ENCODE measurements around the gene SYDE2. TPM values are rescaled to one million over a fixed set of nuclear protein-coding genes. Genes with fewer than 3 reads are reported as not detected.
A peak's percentile ranks its signal among the peaks of the same experiment; 100 is the strongest.

SYDE2 gene
- total and polyA plus RNA-seq, 9 of the 15 experiments (the other 6 are each of a cell fraction or from before 2014, with no cell fraction given) = 0.39 to 8.7 (median 4.5) TPM

DNA sequence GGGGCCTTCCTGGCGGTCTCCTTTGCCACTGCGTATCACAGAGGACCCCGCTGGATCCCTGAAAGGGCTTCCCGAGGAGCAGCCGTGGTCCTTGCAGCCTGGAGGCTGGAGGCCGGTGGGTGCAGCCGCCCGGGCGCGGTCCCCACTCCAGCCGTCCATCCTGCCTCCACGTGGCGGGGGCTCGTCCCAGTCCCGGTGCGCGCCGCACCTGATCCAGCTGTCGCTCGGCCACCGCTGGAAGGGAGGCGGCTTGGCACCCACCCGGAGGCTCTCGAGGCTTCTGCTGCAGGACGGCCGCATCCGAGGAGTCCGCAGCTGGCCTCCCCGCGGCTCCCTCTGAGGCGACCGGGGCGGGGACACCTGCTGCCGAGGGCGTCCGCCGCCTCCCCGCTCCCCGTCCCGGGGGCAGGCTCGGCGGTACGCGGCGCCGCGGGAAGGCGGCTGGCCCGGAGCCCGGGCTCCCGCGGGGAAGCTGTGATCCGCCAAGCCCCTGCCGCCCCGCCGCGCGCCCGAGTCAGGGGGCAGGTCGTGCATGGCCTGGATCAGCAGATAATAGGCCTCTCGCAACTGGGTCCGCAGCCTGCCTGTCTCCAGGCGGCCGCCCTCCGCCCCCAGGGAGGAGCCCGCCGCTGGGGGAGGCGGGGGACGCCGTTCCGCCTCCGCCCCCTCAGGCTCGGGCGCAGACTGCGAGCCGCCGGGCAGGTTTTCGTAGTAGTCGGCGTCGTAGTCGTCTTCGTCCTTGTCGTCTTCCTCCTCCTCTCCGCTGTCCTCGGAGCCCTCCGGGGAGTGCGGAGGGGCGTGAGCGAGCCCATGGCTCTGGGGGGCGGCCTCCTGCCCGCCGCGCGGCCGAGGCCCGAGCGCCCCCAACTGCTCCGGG, at the start of gene SYDE2 (continued):
- TF ChIP-seq, protein P1, sequence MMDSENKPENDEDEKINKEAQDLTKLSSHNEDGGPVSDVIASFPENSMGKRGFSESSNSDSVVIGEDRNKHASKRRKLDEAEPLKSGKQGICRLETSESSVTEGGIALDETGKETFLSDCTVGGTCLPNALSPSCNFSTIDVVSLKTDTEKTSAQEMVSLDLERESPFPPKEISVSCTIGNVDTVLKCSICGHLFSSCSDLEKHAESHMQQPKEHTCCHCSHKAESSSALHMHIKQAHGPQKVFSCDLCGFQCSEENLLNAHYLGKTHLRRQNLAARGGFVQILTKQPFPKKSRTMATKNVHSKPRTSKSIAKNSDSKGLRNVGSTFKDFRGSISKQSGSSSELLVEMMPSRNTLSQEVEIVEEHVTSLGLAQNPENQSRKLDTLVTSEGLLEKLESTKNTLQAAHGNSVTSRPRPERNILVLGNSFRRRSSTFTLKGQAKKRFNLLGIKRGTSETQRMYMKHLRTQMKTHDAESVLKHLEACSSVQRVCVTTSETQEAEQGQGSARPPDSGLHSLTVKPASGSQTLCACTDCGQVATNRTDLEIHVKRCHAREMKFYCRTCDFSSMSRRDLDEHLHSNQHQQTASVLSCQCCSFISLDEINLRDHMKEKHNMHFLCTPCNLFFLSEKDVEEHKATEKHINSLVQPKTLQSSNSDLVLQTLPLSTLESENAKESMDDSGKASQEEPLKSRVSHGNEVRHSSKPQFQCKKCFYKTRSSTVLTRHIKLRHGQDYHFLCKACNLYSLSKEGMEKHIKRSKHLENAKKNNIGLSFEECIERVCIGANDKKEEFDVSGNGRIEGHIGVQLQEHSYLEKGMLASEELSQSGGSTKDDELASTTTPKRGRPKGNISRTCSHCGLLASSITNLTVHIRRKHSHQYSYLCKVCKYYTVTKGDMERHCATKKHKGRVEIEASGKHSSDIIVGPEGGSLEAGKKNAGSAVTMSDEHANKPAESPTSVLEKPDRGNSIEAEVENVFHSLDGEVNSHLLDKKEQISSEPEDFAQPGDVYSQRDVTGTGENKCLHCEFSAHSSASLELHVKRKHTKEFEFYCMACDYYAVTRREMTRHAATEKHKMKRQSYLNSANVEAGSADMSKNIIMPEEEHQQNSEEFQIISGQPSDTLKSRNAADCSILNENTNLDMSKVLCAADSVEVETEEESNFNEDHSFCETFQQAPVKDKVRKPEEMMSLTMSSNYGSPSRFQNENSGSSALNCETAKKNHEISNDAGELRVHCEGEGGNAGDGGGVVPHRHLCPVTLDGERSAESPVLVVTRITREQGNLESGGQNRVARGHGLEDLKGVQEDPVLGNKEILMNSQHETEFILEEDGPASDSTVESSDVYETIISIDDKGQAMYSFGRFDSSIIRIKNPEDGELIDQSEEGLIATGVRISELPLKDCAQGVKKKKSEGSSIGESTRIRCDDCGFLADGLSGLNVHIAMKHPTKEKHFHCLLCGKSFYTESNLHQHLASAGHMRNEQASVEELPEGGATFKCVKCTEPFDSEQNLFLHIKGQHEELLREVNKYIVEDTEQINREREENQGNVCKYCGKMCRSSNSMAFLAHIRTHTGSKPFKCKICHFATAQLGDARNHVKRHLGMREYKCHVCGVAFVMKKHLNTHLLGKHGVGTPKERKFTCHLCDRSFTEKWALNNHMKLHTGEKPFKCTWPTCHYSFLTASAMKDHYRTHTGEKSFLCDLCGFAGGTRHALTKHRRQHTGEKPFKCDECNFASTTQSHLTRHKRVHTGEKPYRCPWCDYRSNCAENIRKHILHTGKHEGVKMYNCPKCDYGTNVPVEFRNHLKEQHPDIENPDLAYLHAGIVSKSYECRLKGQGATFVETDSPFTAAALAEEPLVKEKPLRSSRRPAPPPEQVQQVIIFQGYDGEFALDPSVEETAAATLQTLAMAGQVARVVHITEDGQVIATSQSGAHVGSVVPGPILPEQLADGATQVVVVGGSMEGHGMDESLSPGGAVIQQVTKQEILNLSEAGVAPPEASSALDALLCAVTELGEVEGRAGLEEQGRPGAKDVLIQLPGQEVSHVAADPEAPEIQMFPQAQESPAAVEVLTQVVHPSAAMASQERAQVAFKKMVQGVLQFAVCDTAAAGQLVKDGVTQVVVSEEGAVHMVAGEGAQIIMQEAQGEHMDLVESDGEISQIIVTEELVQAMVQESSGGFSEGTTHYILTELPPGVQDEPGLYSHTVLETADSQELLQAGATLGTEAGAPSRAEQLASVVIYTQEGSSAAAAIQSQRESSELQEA (IDR thresholded peaks at IDR 0.05; ENCODE audit: low read depth) = no peak
- TF ChIP-seq YY1 (IDR thresholded peaks at IDR 0.05; ENCODE audit: borderline replicate concordance in 1 of 3, control insufficient read depth in 1 of 3, extremely low read depth in 1 of 3, insufficient read depth in 3 of 3, insufficient read length in 1 of 3, insufficient replicate concordance in 2 of 3, low read depth in 1 of 3, low read length in 2 of 3) = peak in 1 of 3 experiments; percentile 30
- TF ChIP-seq NONO (IDR thresholded peaks at IDR 0.05; ENCODE audit: low read depth in 2 of 2, low read length in 1 of 2) = peak in 1 of 2 experiments; percentile 38; a peak in 2 of 4 replicates
- TF ChIP-seq GTF2E2 (tag; IDR thresholded peaks at IDR 0.05) = peak; percentile 81; the same call in 1 of the 2 replicates
- TF ChIP-seq ZNF764 (CRISPR knock-in tag; IDR thresholded peaks at IDR 0.05; ENCODE audit: low read depth) = no peak
- TF ChIP-seq NCOA6 (IDR thresholded peaks at IDR 0.05) = peak; percentile 68; the same call in 1 of the 2 replicates
- peak; percentile 38 for TF ChIP-seq GABPA (tag; conservative IDR thresholded peaks at IDR 0.05; ENCODE audit: low read depth)
- peak; percentile 59 for TF ChIP-seq GMEB1 (CRISPR knock-in tag; IDR thresholded peaks at IDR 0.05)
- TF ChIP-seq, protein P2, sequence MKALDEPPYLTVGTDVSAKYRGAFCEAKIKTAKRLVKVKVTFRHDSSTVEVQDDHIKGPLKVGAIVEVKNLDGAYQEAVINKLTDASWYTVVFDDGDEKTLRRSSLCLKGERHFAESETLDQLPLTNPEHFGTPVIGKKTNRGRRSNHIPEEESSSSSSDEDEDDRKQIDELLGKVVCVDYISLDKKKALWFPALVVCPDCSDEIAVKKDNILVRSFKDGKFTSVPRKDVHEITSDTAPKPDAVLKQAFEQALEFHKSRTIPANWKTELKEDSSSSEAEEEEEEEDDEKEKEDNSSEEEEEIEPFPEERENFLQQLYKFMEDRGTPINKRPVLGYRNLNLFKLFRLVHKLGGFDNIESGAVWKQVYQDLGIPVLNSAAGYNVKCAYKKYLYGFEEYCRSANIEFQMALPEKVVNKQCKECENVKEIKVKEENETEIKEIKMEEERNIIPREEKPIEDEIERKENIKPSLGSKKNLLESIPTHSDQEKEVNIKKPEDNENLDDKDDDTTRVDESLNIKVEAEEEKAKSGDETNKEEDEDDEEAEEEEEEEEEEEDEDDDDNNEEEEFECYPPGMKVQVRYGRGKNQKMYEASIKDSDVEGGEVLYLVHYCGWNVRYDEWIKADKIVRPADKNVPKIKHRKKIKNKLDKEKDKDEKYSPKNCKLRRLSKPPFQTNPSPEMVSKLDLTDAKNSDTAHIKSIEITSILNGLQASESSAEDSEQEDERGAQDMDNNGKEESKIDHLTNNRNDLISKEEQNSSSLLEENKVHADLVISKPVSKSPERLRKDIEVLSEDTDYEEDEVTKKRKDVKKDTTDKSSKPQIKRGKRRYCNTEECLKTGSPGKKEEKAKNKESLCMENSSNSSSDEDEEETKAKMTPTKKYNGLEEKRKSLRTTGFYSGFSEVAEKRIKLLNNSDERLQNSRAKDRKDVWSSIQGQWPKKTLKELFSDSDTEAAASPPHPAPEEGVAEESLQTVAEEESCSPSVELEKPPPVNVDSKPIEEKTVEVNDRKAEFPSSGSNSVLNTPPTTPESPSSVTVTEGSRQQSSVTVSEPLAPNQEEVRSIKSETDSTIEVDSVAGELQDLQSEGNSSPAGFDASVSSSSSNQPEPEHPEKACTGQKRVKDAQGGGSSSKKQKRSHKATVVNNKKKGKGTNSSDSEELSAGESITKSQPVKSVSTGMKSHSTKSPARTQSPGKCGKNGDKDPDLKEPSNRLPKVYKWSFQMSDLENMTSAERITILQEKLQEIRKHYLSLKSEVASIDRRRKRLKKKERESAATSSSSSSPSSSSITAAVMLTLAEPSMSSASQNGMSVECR (CRISPR knock-in tag; IDR thresholded peaks at IDR 0.05) = peak; percentile 59
- TF ChIP-seq SOX6 (IDR thresholded peaks at IDR 0.05) = peak; percentile 9; the same call in 1 of the 2 replicates
